IMR-90 (cell line): ENCODE measurements around the gene GFER. TPM values are rescaled to one million over a fixed set of nuclear protein-coding genes. Genes with fewer than 3 reads are reported as not detected.

ENCODE experiments used
- ATAC-seq: fragments of 200-7000 bp; cut with Tn5 transposase; 2 replicates; pipeline ENCODE4 v1.9.1; 2020; ENCODE audit warnings: low read depth, mild to moderate bottlenecking, moderate library complexity
- BruUV-seq: library from RNA; stranded (reverse); fragments of 400-500 nt; replicated peaks from 2 replicates; lab custom pipeline; 2021; lab: Mats Ljungman, UMichigan
- CTCF ChIA-PET: fragments of 300-600 bp; formaldehyde crosslinking; extraction: SDS; loops from one replicate; lab custom pipeline; 2021; ENCODE audit warnings: antibody characterized with exemption; lab: Yijun Ruan, JAX
- POLR2A ChIA-PET: fragments of 300-600 bp; sonication (Branson Sonifier 250); formaldehyde crosslinking; loops from one replicate; lab custom pipeline; 2022; ENCODE audit warnings: antibody characterized with exemption; ENCODE audit not compliant: unreplicated experiment; lab: Charles Lee
- DNase-seq: peaks from one replicate; pipeline ENCODE4 v3.0.0; 2013
- H2AFZ ChIP-seq: replicated peaks from 2 replicates; pipeline ENCODE3; 2013; ENCODE audit warnings: low read length, mild to moderate bottlenecking; ENCODE audit not compliant: poor library complexity
- H2AK5ac ChIP-seq: 2 replicates; pipeline ENCODE4 v1.6.1; 2013; ENCODE audit warnings: low read depth, low read length, inconsistent platforms
- H2AK9ac ChIP-seq: replicated peaks from 2 replicates; pipeline ENCODE3; 2013; ENCODE audit warnings: mild to moderate bottlenecking, low read depth, low read length, moderate library complexity; ENCODE audit not compliant: poor library complexity
- H2BK120ac ChIP-seq: 2 replicates; pipeline ENCODE4 v1.6.1; 2013; ENCODE audit warnings: low read depth, low read length, inconsistent platforms
- H2BK15ac ChIP-seq: 3 replicates; pipeline ENCODE4 v1.6.1; 2013; ENCODE audit warnings: low read depth, low read length, inconsistent platforms
- H2BK20ac ChIP-seq: 2 replicates; pipeline ENCODE4 v1.6.1; 2013; ENCODE audit warnings: low read depth, mild to moderate bottlenecking, inconsistent platforms, low read length, moderate library complexity
- H2BK5ac ChIP-seq: 2 replicates; pipeline ENCODE4 v1.6.1; 2013; ENCODE audit warnings: mild to moderate bottlenecking, low read depth, low read length, inconsistent platforms; ENCODE audit not compliant: poor library complexity, severe bottlenecking
- H3K14ac ChIP-seq: replicated peaks from 2 replicates; pipeline ENCODE4 v1.6.1; 2013; ENCODE audit warnings: low read depth, low read length, inconsistent platforms
- H3K18ac ChIP-seq: 2 replicates; pipeline ENCODE4 v1.6.1; 2013; ENCODE audit warnings: low read depth, low read length, control low read depth
- H3K23ac ChIP-seq: 2 replicates; pipeline ENCODE4 v1.6.1; 2013; ENCODE audit warnings: low read depth, low read length, inconsistent platforms
- H3K27ac ChIP-seq: 2 replicates; pipeline ENCODE4 v1.5.1; 2013; ENCODE audit warnings: mild to moderate bottlenecking, control low read depth, low read length; ENCODE audit not compliant: insufficient read depth
- H3K27me3 ChIP-seq: 2 replicates; pipeline ENCODE4 v1.6.1; 2013; ENCODE audit warnings: low read length; ENCODE audit not compliant: control insufficient read depth, insufficient read depth
- H3K36me3 ChIP-seq: 2 replicates; pipeline ENCODE4 v1.6.1; 2013; ENCODE audit warnings: low read length, mixed read lengths; ENCODE audit not compliant: control insufficient read depth, insufficient read depth
- H3K4ac ChIP-seq: 2 replicates; pipeline ENCODE4 v1.6.1; 2013; ENCODE audit warnings: low read depth, low read length, inconsistent platforms
- H3K4me1 ChIP-seq: 2 replicates; pipeline ENCODE4 v1.6.1; 2013; ENCODE audit warnings: low read length, mixed read lengths; ENCODE audit not compliant: control insufficient read depth, insufficient read depth
- H3K4me2 ChIP-seq: 2 replicates; pipeline ENCODE4 v1.6.1; 2013; ENCODE audit warnings: low read depth, mild to moderate bottlenecking, control low read depth, low read length, moderate library complexity
- H3K4me3 ChIP-seq: 2 replicates; pipeline ENCODE4 v1.5.1; 2013; ENCODE audit warnings: low read depth, mild to moderate bottlenecking, control low read depth, low read length, moderate library complexity; ENCODE audit not compliant: insufficient read depth
- H3K56ac ChIP-seq: 2 replicates; pipeline ENCODE4 v1.6.1; 2013; ENCODE audit warnings: low read length, inconsistent platforms; ENCODE audit not compliant: insufficient read depth; ENCODE audit errors: extremely low read depth
- H3K79me1 ChIP-seq, 2 experiments: 2 replicates each; pipeline ENCODE4 v1.6.1; 2013; ENCODE audit warnings: low read length in 2 of 2, inconsistent platforms in 1 of 2, low read depth in 1 of 2
- H3K9ac ChIP-seq: 2 replicates; pipeline ENCODE4 v1.6.1; 2013; ENCODE audit warnings: low read depth, low read length, control low read depth
- H3K9me1 ChIP-seq: 2 replicates; pipeline ENCODE4 v1.6.1; 2013; ENCODE audit warnings: low read length, inconsistent platforms; ENCODE audit not compliant: insufficient read depth
- H3K9me3 ChIP-seq: 2 replicates; pipeline ENCODE4 v1.6.1; 2013; ENCODE audit warnings: low read length; ENCODE audit not compliant: control insufficient read depth, insufficient read depth
- H4K20me1 ChIP-seq: 2 replicates; pipeline ENCODE4 v1.6.1; 2013; ENCODE audit warnings: low read length, inconsistent platforms; ENCODE audit not compliant: insufficient read depth
- H4K5ac ChIP-seq: 2 replicates; pipeline ENCODE4 v1.6.1; 2013; ENCODE audit warnings: mild to moderate bottlenecking, low read depth, low read length, control low read depth
- H4K8ac ChIP-seq, 2 experiments: 2 replicates each; pipeline ENCODE4 v1.6.1; 2013; ENCODE audit warnings: low read depth in 2 of 2, low read length in 2 of 2, control low read depth in 1 of 2, inconsistent platforms in 1 of 2
- H4K91ac ChIP-seq: 2 replicates; pipeline ENCODE4 v1.6.1; 2013; ENCODE audit warnings: low read depth, low read length, inconsistent platforms; ENCODE audit not compliant: insufficient read depth
- BHLHE40 ChIP-seq: fragments of 150-350 bp; IDR thresholded peaks from 2 replicates; pipeline ENCODE4 v1.6.1; 2016; ENCODE audit warnings: mild to moderate bottlenecking, low read depth, low read length
- CEBPB ChIP-seq: IDR thresholded peaks from 2 replicates; pipeline ENCODE4 v1.6.1; 2012; ENCODE audit warnings: low read depth, low read length, improper control_type of control experiment
- FOS ChIP-seq: fragments of 150-350 bp; IDR thresholded peaks from 2 replicates; pipeline ENCODE4 v1.6.1; 2016; ENCODE audit warnings: low read depth, low read length
- MXI1 ChIP-seq: IDR thresholded peaks from 2 replicates; pipeline ENCODE4 v1.6.1; 2012; ENCODE audit warnings: low read depth, mild to moderate bottlenecking, low read length, moderate library complexity, borderline replicate concordance
- RAD21 ChIP-seq: IDR thresholded peaks from 2 replicates; pipeline ENCODE4 v1.6.1; 2012; ENCODE audit warnings: low read length, improper control_type of control experiment
- RFX5 ChIP-seq: IDR thresholded peaks from 2 replicates; pipeline ENCODE4 v1.8.0; 2012; ENCODE audit warnings: low read depth, mild to moderate bottlenecking, low read length, moderate library complexity
- WGBS, 2 experiments: methylation state at CpG; one replicate each; pipeline versions ENCODE4 v1.1.5 to v1.1.7; 2013; ENCODE audit warnings: missing lambda C conversion rate in 2 of 2; ENCODE audit not compliant: insufficient read length in 1 of 2; ENCODE audit errors: extremely low coverage in 2 of 2; 5-methylcytosine and 5-hydroxymethylcytosine counted together
- dilution Hi-C: fragments of 300-500 bp; cut with HindIII; formaldehyde crosslinking; loops from one replicate; pipeline ENCODE4 v1.14.3; 2018; ENCODE audit warnings: low sequenced_read_pairs; ENCODE audit not compliant: unreplicated experiment
- in situ Hi-C: fragments of 300-500 bp; cut with MboI; formaldehyde crosslinking; loops from 3 replicates; pipeline ENCODE4 v1.14.3; 2019; ENCODE audit warnings: low sequenced_read_pairs, inconsistent platforms, mixed read lengths
- intact Hi-C: fragments of 100-400 bp; cut with micrococcal nuclease; formaldehyde crosslinking; loops from 2 replicates; pipeline ENCODE4 v1.10.0; 2022
- polyA plus RNA-seq, 3 experiments: library from polyadenylated mRNA; depleted of rRNA; stranded (reverse); fragments of >200 nt; gene quantifications; 2 replicates each; pipeline ENCODE4 v1.2.3, GENCODE V29; 2012; ENCODE audit warnings: low replicate concordance in 1 of 3
- total RNA-seq: library from RNA; depleted of rRNA; stranded (reverse); fragments of >200 nt; gene quantifications from 2 replicates; pipeline ENCODE4 v1.2.3, GENCODE V29; 2012

Gene GFER
- total and polyA plus RNA-seq, 2 of the 4 experiments (the other 2 are of a cell fraction) = 6.8 to 19.8 TPM

DNA sequence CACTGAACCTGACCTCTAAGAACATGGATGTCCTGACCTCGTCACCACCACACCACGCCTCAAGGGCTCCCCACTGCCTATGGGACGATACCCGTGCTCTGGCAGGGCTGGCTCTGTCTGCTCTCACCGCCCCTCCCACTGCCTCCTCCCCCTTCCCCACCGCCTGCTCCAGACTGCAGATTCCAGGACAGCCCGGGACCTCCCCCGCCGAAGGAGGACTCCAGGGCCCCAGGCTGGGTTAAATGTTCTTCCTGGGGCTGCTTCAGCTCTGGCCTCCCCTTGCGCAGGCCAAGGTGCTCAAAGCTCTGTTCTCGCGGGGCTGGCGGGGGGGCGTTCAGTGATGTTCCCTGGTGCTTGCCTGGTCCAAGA lies 38.7 kb downstream of the GFER start:
- intact Hi-C loops = loop anchor here (1.0 kb wide), 4 partner anchors 17 to 118 kb away; partner anchors contain the start of genes NTHL1 and TSC2
- Histone ChIP-seq H3K27me3 (peaks cover 18% of the 10 kb centered on the region; the same call in 1 of the 2 replicates), H2AFZ (peak overlapping the region; percentile 96), H3K27ac (peak overlapping the region; percentile 31), H3K4me2 (peak overlapping the region; percentile 77), H4K8ac (peak overlapping the region in 1 of 2 experiments; percentile 73; a peak in 3 of 4 replicates), H3K9me1 (peaks cover 3% of the 10 kb centered on the region), H4K91ac (peak overlapping the region; percentile 19; the same call in 1 of the 2 replicates), H2BK20ac (no peak overlapping the region), H4K5ac (peak overlapping the region; percentile 62), H2BK5ac (peak overlapping the region; percentile 17), H3K9me3 (no peaks in the 10 kb centered on the region), H3K56ac (no peak overlapping the region), H3K36me3 (no peaks in the 10 kb centered on the region), H3K14ac (peak overlapping the region; percentile 61; the same call in 1 of the 2 replicates), H2AK9ac (peak overlapping the region; percentile 82), H2BK120ac (peak overlapping the region; percentile 50), H3K4me3 (peak overlapping the region; percentile 13; the same call in 1 of the 2 replicates), H3K9ac (0 out of 2 replicates have a peak overlapping the region, but pooled peaks have one; percentile 45), H3K23ac (no peak overlapping the region), H4K20me1 (peaks cover 4% of the 10 kb centered on the region), H3K4me1 (peaks cover 9% of the 10 kb centered on the region), H3K79me1 (peaks cover 6 to 12% of the 10 kb centered on the region in 2 experiments; a peak in 3 of 4 replicates), H2AK5ac (peak overlapping the region; percentile 54), H3K4ac (peak overlapping the region; percentile 67), H3K18ac (no peak overlapping the region; the same call in 1 of the 2 replicates), H2BK15ac (no peak overlapping the region; the same call in 2 of the 3 replicates)
- ChIA-PET POLR2A (interaction anchor here (0.6 kb wide), 1 partner anchor 17 kb away, joined by 4 read pairs; no protein-coding TSS in a partner anchor), CTCF (interaction anchor here (0.6 to 1.4 kb wide), 6 partner anchors 14 to 182 kb away, joined by 3 to 10 read pairs (median 3); partner anchors contain the start of gene NTHL1)
- dilution Hi-C loops = no loop called here
- no peak for TF ChIP-seq FOS
- no peak for TF ChIP-seq MXI1
- TF ChIP-seq RFX5 = no peak
- no peak for TF ChIP-seq RAD21
- no peak for TF ChIP-seq CEBPB
- no peak for TF ChIP-seq BHLHE40
- ATAC-seq (peak; percentile 44), DNase-seq (peak; percentile 26)
- in situ Hi-C loops = loop anchor here (5.0 kb wide), 1 partner anchor 120 kb away; no protein-coding TSS in a partner anchor
- WGBS, 2 experiments = 8% methylated on average over 10 of the region's 14 CpGs; no CpG with 5 or more reads in 1 of the 2 experiments
- no TSS peak for BruUV-seq
